G401 (cell line): Measurements from ENCODE around the gene POU5F1. TPM values are rescaled to one million over a fixed set of nuclear protein-coding genes. Genes with fewer than 3 reads are reported as not detected.
"Not testable (repeated sequence)": the region's sequence is repeated elsewhere in the genome, so short reads cannot be mapped to it uniquely, and the experiment has no call there.

Experiments used
- DNase-seq: peaks from one replicate; pipeline ENCODE4 v3.0.0-alpha.2; 2015; ENCODE audit warnings: low spot score
- in situ Hi-C: cut with HindIII; loops from 2 replicates; pipeline ENCODE4 v1.10.0; 2016; ENCODE audit warnings: low sequenced_read_pairs, mixed read lengths
- total RNA-seq: library from RNA; depleted of rRNA; stranded (reverse); fragments of >200 nt; shearing (Covaris generic); gene quantifications from 2 replicates; pipeline ENCODE4 v1.2.3, GENCODE V29; 2014

The POU5F1 gene
- total RNA-seq, 1 experiment from 2014 or later: not detected

- in situ Hi-C loops: no loop called here
- DNase-seq: no peak
These were observed 647 bp upstream of the POU5F1 start for GRCh38 chr6:31170987-31171671.

- DNase-seq, in situ Hi-C loops: not testable (repeated sequence)
These were observed 453 bp downstream of the POU5F1 start for GRCh38 chr6:31169858-31170599.

GRCh38 chr6:31169123-31169857 is 1.2 kb downstream of the POU5F1 start:
- no peak for DNase-seq
- in situ Hi-C loops: no loop called here

GRCh38 chr6:31168606-31169005 is 1.9 kb downstream of the POU5F1 start:
- in situ Hi-C loops: no loop called here

GRCh38 chr6:31165986-31166385 is 4.5 kb downstream of the POU5F1 start:
- DNase-seq: no peak
- in situ Hi-C loops: no loop called here

More at GRCh38 chr6:31168606-31169005, 1.9 kb downstream of the POU5F1 start:
- DNase-seq: no peak

- DNase-seq, in situ Hi-C loops: not testable (repeated sequence)
These were observed 5.2 kb downstream of the POU5F1 start for GRCh38 chr6:31165064-31165832.

GRCh38 chr6:31164475-31165063 is 5.9 kb downstream of the POU5F1 start:
- in situ Hi-C loops, DNase-seq: not testable (repeated sequence)

- DNase-seq: no peak
- in situ Hi-C loops: no loop called here
These were observed 6.6 kb downstream of the POU5F1 start for GRCh38 chr6:31163922-31164321.

- peak; percentile 78 for DNase-seq
These were observed 7.9 kb downstream of the POU5F1 start for GRCh38 chr6:31162463-31163165.

GRCh38 chr6:31161216-31162126 is 9.0 kb downstream of the POU5F1 start:
- in situ Hi-C loops: no loop called here
- DNase-seq: no peak

More at GRCh38 chr6:31162463-31163165, 7.9 kb downstream of the POU5F1 start:
- in situ Hi-C loops: no loop called here

GRCh38 chr6:31158863-31159855 is 11.3 kb downstream of the POU5F1 start:
- DNase-seq: no peak
- in situ Hi-C loops: no loop called here

GRCh38 chr6:31158140-31158862 is 12.2 kb downstream of the POU5F1 start, which contains the start of gene TCF19:
Gene TCF19, plus strand, starts transcription at chr6:31158589. Its CDS starts 881 bp downstream, at chr6:31159470.
- in situ Hi-C loops: no loop called here
- DNase-seq: peak; percentile 99

- in situ Hi-C loops: no loop called here
- no peak for DNase-seq
These were observed 12.9 kb downstream of the POU5F1 start, which contains the start of gene CCHCR1 for GRCh38 chr6:31157513-31158139. Gene CCHCR1, minus strand, starts transcription at chr6:31157802. Its CDS starts 202 bp downstream, at chr6:31157600.

- in situ Hi-C loops: no loop called here
- DNase-seq: no peak
These were observed 13.8 kb downstream of the POU5F1 start for GRCh38 chr6:31156641-31157040.

GRCh38 chr6:31154436-31154835 is 16.0 kb downstream of the POU5F1 start:
- in situ Hi-C loops: no loop called here
- no peak for DNase-seq
